HCEC 1CT (cell line): ENCODE measurements around the gene LRRC14B.
A peak's percentile ranks its signal among the peaks of the same experiment; 100 is the strongest.

Source experiments
- DNase-seq: peaks from one replicate; pipeline ENCODE4 v3.0.0-alpha.2; 2017

The LRRC14B gene

DNA sequence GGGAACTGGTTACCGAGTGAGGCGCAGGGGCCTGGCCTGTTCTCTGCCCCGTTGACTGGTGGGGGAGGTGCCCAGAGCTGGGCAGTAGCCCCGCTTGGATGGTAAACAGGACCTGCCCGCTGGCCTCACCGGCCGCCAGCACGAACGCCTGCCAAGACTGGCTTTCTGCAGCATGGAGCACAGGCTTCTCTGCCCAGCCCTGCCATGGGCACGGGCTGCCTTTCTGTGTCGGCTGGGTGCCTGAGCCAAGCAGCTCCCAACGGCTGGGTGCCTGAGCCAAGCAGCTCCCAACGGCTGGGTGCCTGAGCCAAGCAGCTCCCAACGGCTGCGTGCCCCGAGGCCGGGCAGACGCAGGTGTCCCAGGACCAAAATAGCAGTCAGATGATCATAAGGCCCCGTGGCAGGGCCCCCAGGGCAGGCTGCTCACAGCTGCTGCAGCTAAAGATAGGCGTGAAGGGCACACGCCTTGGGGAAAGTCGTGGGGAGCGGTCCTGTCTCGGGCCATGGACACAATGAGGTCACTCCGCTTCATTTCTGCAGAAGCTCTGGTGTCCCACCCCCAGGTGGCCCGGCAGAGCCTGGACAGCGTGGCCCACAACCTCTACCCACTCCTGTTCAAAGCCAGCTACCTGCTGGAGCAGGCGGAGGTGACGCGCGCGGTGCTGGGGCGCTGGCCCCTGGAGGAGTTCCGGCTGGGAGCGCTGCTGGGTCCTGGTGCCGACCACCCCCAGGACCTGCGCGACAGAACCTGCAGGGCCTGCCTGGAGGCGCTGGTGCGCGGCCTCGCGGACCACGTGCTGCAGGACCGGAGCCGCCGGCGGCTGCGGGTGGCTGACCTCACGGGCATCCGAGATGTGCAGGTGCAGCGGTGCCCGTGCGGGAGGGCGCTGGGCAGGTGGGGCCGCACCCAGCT is at the start of gene LRRC14B:
Gene LRRC14B (plus strand): TSS at position 460 of the 913 bp plus-strand sequence. CDS start 44 bp downstream, at position 504.
- DNase-seq: no peak

DNA sequence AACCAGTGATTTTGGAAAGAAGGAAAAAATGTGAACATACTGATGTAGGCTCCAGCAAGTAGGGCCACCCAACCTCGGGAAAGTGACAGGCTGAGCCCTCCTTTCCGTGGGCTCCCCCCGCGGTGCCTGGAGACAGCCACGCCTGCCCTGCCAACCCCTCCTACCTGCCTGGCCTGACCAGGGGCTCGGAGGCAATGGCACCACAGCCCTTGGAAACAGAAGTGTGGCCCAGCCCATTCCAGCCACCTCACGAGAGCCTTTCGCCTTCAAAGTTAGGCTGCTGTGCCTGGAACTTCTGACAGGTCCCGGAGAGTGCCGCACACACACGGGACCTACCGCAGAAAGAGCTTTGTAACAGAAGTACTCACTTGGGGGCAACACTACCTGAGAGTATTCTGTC is 49.5 kb upstream of the LRRC14B start:
- no peak for DNase-seq

DNA sequence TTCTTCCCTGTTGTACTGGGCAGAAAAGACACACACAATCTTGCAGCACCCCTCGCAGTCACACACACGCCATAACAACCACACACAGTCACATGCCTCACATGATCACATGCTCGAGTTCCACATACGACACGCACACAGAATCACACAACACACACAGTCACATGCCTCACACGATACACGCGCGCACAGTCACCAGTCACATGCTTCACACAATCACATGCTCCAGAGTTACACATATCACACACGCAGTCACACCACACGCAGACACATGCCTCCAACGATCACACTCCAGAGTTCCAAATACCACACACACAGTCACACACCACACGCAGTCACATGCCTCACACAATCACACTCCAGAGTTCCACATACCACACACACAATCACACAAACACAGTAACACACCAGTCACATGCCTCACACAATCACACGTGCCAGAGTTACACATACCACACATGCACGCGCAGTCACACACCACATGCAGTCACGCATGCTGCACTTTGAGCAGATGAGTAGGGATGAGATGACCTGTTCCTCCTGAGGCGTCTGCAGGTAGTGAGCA is 49.0 kb upstream of the LRRC14B start:
- no peak for DNase-seq

DNA sequence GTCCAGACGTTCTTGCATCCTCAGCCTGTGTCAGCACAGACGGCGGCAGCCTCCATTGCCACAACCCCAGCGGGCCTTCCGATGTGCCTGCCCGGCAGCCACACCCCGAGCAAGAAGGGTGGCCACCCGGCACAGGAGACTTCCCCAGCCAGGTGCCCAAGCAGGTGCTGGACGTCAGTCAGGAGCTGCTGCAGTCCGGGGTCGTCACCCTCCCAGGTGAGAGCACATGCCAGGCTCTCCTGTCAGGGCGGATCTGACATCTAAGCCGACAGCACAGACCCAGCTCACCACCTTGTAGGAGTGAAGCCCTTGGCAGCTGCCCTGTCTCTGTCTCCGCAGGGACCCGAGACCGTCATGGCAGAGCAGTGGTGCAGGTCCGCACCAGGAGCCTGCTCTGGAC is 48.3 kb upstream of the LRRC14B start:
- DNase-seq: no peak

DNA sequence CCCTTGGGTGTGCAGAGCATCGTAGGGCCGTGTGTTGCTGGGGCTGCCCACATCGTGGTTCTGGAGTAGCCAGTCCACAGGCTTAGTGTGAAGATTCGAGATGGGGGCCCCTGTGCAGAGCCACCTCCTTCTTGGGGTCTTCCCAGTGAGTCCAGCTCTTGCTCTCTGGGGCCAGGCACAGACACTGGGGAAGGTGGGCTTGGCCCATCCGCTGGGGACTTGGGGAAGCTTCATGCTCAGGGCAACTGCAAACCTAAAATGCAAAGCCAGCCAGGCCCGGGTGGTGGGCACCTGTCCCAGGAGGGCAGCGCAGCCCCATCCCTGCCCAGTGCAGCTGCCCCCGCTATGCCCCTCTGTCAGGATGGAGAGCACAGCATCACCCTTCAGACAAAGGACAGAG is 46.4 kb upstream of the LRRC14B start:
- DNase-seq: no peak

DNA sequence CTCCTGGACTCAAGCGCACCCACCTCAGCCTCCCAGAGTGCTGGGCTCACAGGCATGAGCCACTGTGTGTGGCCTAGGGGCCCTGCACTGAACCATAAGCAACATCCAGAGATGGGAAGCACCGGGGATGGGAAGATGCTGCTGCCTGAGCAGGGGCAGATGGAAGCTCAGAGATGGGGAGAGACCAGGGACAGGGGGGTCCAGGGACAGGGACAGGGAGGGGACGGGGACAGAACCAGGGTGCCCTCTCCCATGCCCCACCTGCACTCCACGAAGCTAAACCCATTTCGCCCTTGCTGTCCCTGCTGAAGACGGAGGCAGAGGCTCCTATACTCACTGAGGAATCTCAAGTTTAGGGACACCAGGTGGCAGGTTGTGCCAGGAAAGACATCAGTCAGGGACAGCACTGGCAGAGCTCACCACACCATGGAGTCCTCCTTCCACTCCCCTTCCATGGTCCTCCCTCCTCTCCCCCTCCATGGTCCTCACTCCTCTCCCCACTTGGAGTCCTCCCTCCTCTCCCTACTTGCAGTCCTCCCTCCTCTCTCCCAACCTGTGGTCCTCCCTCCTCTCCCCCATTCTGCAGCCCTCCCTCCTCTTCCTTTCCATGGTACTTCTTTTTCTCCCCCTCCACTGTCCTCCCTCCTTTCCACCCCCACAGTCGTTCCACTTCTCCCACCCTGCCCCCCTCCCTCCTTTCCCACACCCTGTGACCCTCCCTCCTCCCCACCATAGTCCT is 45.5 kb upstream of the LRRC14B start:
- no peak for DNase-seq

DNA sequence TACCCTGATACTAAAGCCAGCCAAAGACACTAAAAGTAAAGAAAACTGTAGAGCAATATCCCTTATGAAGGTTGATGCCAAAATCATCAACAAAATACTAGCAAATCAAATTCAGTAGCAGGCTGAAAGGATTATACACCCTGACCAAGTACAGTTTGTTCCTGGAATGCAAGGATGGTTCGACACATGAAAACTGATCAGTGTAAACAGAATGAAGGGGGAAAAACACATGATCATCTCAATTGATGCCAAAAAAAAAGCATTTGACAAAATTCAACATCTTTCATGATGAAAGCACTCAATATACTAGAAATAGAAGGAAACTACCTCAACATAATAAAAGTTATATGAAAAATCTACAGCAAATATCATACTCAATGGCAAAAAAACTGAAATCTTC is 43.5 kb upstream of the LRRC14B start:
- no peak for DNase-seq

DNA sequence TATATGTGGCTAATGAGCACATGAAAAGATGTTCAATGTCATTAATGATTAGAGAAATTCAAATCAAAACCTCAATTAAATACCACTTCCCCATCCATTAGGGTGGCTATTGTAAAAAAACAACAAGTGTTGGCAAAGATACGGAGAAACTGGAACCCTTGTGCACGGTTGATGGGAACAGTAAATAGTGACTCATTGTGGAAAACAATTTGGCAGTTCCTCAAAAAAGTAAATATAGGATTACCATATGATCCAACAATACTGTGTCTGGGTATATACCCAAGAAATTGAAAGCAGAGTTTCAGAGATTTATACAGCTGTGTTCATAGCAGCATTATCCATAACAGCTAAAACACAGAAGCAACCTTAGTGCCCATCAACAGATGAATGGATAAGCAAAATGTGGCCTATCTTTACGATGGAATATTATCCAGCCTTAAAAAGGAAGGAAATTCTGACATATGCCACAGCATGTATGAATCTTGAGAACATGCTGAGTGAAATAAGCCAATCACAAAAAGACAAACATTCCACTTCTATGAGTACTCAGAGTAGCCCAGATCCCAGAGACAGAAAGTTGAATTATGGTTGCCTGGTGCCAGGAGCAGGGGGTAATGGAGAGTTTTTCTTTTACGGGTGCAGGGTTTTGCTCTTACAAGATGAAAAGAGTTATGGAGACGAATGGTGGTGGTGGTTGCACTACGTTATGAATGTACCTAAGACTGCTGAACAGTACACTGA is 41.4 kb upstream of the LRRC14B start:
- peak; percentile 73 for DNase-seq

DNA sequence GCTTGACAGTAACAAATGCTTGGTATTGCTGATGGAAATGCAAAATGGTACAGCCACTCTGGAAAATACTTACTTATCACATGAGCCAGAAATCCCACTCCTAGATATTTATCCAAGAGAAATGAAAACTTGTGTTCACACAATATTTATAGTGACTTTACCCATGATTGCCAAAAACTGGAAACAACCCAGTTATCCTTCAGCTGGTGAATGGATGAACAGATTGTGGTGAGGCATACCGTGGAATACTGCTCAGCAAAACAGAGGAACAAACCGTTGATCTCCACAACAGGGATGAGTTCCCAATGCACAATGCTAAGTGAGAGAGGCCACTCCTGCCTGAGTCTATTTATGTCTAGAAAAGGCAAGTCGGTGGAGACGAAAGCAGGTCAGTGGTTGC is 40.5 kb upstream of the LRRC14B start:
- no peak for DNase-seq

DNA sequence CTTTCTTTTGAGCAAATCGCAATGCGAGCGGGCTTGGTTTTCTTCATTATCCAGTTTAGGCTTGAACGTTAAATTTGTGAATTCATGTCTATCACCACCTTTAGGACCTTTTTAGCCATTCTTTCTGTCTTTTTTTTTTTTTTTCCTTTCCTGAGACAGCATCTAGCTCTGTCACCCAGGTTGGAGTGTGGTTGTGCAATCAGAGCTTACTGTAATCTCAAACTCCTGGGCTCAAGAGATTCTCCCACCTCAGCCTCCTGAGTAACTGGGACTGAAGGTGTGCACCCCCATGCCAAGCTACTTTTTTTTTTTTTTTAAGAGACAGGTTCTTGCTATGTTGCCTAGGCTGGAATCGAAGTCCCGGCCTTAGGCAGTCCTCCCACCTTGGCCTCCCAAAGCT is 39.2 kb upstream of the LRRC14B start:
- no peak for DNase-seq

DNA sequence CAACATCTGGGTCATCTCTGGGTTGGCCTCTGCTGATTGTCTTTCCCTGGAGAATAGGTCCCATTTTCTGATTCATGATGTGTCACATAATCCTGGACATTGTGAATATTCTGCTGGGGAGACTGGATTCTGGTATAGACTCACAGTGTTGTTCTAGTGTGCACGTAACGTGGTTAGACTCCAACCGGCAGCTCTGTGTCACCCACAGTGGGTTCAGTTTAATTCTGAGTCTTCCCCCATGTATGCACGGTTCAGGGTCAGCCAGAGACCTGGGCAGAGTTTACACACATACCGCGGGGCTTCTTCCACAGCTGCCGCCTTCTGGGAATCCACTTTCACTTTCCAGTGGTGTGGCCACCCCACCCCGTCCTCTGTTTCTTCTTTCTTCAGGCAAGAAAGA is 38.0 kb upstream of the LRRC14B start:
- DNase-seq: peak; percentile 62

DNA sequence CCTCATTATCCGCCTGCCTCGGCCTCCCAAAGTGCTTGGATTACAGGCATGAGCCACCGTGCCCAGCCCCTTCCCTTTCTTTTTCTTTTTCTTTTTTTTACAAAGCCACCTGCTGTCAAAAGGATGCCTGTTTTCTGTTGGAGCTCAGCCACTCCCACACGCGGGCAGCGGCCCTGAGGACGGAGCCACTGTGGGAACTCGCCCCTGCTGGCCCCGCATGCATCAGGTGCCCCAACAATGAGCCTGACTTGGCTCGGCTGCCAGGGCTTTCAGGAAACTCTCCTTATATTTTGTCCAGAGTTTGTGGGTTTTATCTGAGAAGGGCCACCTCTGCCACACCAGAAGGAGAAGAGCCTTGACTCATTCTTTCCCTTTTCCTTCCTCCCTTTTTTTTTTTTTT is 37.1 kb upstream of the LRRC14B start:
- DNase-seq: no peak

DNA sequence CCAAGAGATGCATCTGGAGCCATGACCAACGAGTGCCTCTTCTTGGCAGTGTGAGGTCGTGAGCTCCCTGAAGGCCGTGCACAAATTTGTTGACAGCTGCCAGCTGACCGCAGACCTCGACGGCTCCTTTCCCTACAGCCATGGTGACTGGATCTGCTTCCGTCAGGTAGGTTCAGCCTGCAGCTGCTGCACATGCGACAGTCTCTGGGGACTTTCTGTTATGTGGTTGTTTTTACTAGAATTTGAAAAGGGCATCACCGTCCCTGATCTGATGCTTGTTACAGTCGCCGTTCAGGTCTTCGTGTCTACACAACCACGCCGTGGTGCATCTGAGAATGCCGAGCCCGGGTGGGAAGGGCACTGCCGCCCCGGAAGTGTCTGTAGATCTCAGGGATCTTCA is 36.5 kb upstream of the LRRC14B start:
- DNase-seq: no peak

DNA sequence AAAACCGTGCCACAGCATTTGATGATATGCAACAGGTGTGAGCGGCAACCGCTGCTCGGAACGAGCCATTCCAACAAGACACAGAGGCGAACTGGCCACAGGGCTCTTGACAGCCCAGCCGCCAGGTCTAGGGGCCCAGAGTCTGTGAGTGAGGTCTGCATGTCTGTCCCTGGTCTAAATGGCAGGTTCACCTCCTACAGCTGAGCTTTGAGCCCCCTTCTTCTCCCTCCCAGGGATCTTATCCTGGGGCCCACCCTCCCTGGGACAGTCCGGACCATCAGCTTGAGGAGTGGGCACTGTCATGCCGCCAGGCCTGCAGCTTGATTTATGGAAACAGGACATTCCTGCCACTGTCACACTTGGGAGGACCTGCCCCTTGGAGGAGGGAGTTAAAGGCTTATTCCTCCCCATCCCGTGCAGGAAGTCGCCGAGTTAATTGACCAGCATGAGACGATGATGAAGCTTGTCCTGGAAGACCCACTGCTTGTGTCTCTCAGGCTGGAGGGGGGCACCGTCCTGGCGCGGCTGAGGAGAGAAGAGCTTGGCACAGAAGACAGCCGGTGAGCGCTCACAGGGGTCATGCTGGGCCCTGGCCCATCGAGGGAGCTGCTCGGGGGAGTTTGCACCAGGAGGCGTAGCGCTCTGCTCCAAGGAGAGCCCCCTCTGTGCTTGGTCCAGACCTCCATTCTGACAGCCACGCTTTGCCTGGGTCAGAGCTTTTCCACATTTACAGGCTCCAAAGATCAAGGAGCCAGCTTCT is 35.5 kb upstream of the LRRC14B start:
- no peak for DNase-seq

DNA sequence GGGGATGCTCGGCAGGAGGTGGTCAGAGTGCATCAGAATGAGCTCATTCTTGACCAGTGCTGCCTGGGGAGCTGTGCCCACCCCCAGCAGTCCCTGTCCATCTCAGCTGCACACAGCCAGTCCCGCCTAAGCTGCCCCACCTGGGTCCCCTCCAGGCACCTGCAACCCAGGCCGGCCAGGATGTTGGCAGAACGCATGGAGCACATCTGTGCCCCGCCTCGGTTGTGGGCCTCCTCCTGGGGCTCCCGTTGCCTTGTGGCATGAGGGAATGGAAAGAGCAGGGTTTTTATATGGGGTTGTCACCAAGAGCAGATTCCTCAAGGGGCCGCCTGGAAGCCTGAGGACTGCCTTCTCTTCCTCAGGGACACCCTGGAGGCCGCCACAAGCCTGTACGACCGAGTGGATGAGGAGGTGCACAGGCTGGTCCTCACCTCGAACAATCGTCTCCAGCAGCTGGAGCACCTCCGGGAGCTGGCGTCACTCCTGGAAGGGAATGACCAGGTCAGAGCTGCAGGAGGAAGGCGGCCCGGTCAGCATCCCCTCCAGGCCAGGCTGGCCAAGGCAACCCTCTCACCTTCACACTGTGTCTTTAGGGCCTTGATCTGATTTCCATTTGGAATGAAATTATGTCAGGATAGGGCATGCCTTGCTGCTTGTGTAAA is 34.8 kb upstream of the LRRC14B start:
- DNase-seq: no peak

DNA sequence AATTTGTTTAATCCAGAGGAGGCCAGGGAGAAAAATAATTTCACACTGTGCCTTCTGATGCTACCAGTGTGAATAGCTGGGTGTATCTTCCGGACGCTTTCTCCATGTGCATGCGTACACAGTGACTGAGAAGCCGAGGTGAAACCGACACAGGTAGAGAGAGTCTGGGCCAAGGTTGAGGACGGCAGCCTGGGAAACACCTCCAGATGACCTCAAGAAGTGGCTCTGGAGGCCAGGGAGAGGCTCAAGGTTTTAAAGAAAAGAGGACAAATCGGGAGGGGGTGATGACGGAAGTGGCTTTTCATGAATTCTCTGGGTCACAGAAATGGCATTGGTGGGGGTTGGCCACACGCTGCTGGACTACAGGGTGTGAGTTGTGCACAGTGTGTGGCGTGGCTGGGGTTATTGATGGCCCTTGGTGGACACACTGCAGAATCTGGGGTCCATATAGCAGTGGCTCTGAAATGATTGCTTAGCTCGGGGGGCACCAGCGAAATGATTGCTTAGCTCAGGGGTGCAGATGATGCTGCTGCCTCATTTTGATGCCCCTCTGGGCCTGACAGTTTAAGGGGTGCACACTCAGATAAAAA is 34.1 kb upstream of the LRRC14B start:
- DNase-seq: no peak

DNA sequence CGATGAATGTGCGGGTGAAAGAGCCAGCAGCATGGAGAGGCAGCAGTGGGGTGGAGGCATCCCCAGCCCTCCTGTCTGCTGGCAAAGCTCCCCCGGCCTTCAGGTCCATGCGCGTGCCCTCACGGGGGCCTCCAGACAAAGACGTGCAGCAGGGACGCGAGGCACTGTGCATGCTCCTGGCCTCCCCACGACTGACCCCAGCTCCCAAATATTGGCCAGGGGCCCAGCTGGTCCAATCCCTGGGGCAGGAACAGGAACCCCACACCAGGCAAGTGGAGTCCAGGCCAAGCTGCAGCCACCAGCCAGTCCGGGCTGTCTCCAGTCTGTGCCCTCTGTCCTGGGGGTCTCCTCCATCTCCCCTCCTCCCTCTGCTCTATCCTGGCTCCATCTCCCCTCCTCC is 33.5 kb upstream of the LRRC14B start:
- no peak for DNase-seq

DNA sequence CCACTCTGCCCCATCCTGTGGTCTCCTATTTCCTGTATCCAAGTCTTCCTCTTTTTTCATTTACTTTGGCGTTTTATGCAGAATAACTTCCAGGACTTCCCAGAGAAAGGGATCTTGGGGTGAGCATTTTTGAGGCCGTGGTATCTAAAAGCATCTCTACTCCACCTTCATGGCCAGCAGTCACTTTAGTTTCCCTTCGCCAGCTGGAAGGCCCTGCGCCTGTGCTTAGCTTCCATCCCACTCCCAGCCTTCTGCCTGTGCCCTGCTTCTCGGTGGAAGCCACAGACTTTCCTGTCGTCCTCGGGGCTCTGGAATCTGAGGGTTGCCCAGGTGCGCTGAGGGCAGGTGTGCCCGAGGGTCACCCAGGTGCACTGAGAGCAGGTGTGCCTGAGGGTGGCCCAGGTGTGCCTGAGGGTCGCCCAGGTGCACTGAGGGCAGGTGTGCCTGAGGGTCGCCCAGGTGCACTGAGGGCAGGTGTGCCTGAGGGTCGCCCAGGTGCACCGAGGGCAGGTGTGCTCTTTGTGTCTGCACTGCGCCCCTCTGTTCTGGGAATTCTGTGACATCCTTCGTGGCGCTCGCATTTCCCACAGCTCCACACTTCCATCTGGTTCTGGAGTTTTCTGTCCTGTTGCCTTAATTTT is 32.4 kb upstream of the LRRC14B start:
- DNase-seq: no peak

DNA sequence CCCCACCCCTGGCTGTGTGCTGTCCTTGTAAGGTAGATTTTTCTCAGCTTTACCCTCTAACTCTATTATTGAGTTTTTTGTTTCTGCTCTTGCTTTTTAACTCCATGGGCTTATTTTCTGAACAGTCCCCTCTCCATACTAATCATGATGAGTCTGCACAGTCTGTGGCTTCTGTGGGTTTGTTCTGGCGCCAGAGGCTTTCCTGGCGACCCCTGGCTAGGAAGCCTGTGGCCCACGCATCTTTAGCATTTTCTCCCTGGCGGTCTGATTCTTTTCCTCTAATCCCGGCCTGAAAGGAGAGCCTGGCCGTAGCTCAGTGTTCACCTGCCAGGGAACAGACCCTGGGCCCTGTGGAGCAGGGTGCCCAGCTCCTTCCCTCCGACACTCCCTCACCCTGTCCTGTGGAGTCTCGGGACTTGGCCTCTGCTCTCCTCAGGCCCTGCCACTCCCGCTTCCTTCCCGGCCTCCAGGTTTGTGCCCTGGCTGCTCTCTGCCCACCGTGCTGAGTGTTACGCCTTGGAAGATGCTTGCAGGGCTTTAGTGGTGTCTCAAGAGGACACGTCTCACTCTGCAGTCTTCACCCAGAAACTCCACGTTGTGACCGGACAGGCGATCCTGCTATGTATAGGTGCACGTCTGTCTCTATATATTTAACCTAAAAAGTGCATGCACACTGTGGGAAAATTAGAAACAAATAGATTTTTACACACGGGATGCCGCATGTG is 31.7 kb upstream of the LRRC14B start:
- DNase-seq: peak; percentile 39

DNA sequence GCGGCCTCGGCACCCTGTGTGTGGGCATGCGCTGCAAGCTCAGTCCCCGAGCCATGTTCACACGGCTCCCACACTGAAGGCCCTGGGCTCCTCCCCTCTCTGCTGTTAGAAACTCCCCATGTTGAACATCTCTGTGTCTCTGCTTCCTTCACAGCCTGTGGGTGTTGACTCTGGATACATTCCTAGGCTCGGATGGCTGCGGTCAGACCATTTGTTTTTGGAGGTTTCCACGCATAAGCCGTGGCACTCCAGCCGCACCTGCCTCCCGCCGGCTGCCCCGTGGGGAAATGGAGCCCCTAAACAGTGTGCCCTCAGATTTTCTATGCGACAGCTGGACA is 31.2 kb upstream of the LRRC14B start:
- no peak for DNase-seq
